H1 (cell line): ENCODE measurements around the gene EXOSC6. TPM values are rescaled to one million over a fixed set of nuclear protein-coding genes. Genes with fewer than 3 reads are reported as not detected.
"Not testable (repeated sequence)": the region's sequence is repeated elsewhere in the genome, so short reads cannot be mapped to it uniquely, and the experiment has no call there.

Experiments
- CTCF ChIA-PET: fragments of 300-600 bp; sonication (Branson Sonifier 250); formaldehyde crosslinking; loops from one replicate; lab custom pipeline; 2021; ENCODE audit not compliant: partially characterized antibody; lab: Charles Lee
- POLR2A ChIA-PET: fragments of 300-600 bp; sonication (Branson Sonifier 250); formaldehyde crosslinking; loops from one replicate; lab custom pipeline; 2021; ENCODE audit warnings: inconsistent platforms; ENCODE audit not compliant: partially characterized antibody; lab: Charles Lee
- DNase-seq, 2 experiments: peaks; one replicate each; pipeline versions ENCODE4 v3.0.0 to v3.0.0-alpha.2; 2010 to 2022; ENCODE audit warnings: low spot score in 2 of 2, low read depth in 1 of 2, mixed read lengths in 1 of 2
- FAIRE-seq: peaks from 2 replicates; lab custom pipeline; 2011; peaks lifted over from hg19 to GRCh38; lab: Jason Lieb, UNC
- H2AFZ ChIP-seq: 2 replicates; pipeline ENCODE4 v1.8.1; 2012; ENCODE audit warnings: low read length, inconsistent platforms
- H2AK5ac ChIP-seq: 2 replicates; pipeline ENCODE4 v1.6.1; 2013; ENCODE audit warnings: low read depth, low read length
- H2BK120ac ChIP-seq: replicated peaks from 2 replicates; pipeline ENCODE3; 2013; ENCODE audit warnings: low read depth, low read length, inconsistent platforms
- H2BK12ac ChIP-seq: 2 replicates; pipeline ENCODE4 v1.6.1; 2013; ENCODE audit warnings: low read depth, low read length
- H2BK15ac ChIP-seq: 2 replicates; pipeline ENCODE4 v1.6.1; 2013; ENCODE audit warnings: low read length
- H2BK20ac ChIP-seq: 2 replicates; pipeline ENCODE4 v1.6.1; 2013; ENCODE audit warnings: low read length
- H2BK5ac ChIP-seq: 2 replicates; pipeline ENCODE4 v1.6.1; 2013; ENCODE audit warnings: low read depth, low read length
- H3K14ac ChIP-seq: 2 replicates; pipeline ENCODE4 v1.6.1; 2013; ENCODE audit warnings: inconsistent platforms; ENCODE audit not compliant: insufficient read length
- H3K18ac ChIP-seq: 2 replicates; pipeline ENCODE4 v1.6.1; 2013; ENCODE audit warnings: low read length; ENCODE audit errors: extremely low read depth
- H3K23ac ChIP-seq: 2 replicates; pipeline ENCODE4 v1.6.1; 2013; ENCODE audit warnings: inconsistent platforms; ENCODE audit not compliant: insufficient read length
- H3K23me2 ChIP-seq: 2 replicates; pipeline ENCODE4 v1.6.1; 2013; ENCODE audit warnings: low read depth, low read length
- H3K27ac ChIP-seq: 2 replicates; pipeline ENCODE4 v1.6.1; 2011; ENCODE audit warnings: low read depth, low read length, inconsistent platforms
- H3K27me3 ChIP-seq, 4 experiments: replicated peaks in 1 of 4; 1 replicate in 1 of 4; 2 replicates in 3 of 4; pipeline versions ENCODE4 v1.6.1 to v1.8.1; 2011 to 2013; ENCODE audit warnings: low read length in 3 of 4, mild to moderate bottlenecking in 3 of 4, inconsistent platforms in 2 of 4, mixed read lengths in 2 of 4, moderate library complexity in 1 of 4; ENCODE audit not compliant: control insufficient read depth in 3 of 4, insufficient read depth in 3 of 4; ENCODE audit errors: extremely low read depth in 1 of 4
- H3K36me3 ChIP-seq, 4 experiments: 2 replicates each; pipeline versions ENCODE4 v1.6.1 to v1.8.1; 2011 to 2013; ENCODE audit warnings: mild to moderate bottlenecking in 4 of 4, low read length in 3 of 4, moderate library complexity in 2 of 4, control low read depth in 1 of 4, inconsistent platforms in 1 of 4; ENCODE audit not compliant: insufficient read depth in 4 of 4, control insufficient read depth in 2 of 4
- H3K4ac ChIP-seq: replicated peaks from 2 replicates; pipeline ENCODE3; 2013; ENCODE audit warnings: low read length, low read depth, mixed read lengths, inconsistent platforms; ENCODE audit not compliant: insufficient read length
- H3K4me1 ChIP-seq, 4 experiments: replicated peaks in 1 of 4; 1 replicate in 1 of 4; 2 replicates in 3 of 4; pipeline versions ENCODE4 v1.6.1 to v1.8.1; 2011 to 2013; ENCODE audit warnings: low read length in 3 of 4, inconsistent platforms in 2 of 4, mixed read lengths in 1 of 4; ENCODE audit not compliant: insufficient read depth in 4 of 4, control insufficient read depth in 3 of 4
- H3K4me2 ChIP-seq, 2 experiments: 2 replicates each; pipeline versions ENCODE4 v1.6.1 to v1.8.1; 2011 to 2013; ENCODE audit warnings: low read depth in 2 of 2, low read length in 2 of 2, control low read depth in 1 of 2, inconsistent platforms in 1 of 2, mild to moderate bottlenecking in 1 of 2; ENCODE audit not compliant: insufficient read depth in 1 of 2
- H3K4me3 ChIP-seq, 4 experiments: fragments of 200-600, 300-600 bp in 1 of 4; sonication (generic), shearing (Covaris generic), sonication (Bioruptor Twin) in 1 of 4; 2 replicates each; pipeline versions ENCODE4 v1.5.1 to v1.8.1; 2011 to 2016; ENCODE audit warnings: low read length in 4 of 4, low read depth in 3 of 4, control low read depth in 2 of 4, inconsistent platforms in 2 of 4, mild to moderate bottlenecking in 2 of 4, mixed read lengths in 1 of 4, moderate library complexity in 1 of 4; ENCODE audit not compliant: insufficient read depth in 2 of 4; ENCODE audit errors: extremely low read depth in 1 of 4
- H3K56ac ChIP-seq: replicated peaks from 2 replicates; pipeline ENCODE3; 2013; ENCODE audit warnings: low read depth, mild to moderate bottlenecking, mixed read lengths, low read length, inconsistent platforms; ENCODE audit not compliant: insufficient read length
- H3K79me1 ChIP-seq: 2 replicates; pipeline ENCODE4 v1.6.1; 2013; ENCODE audit warnings: low read depth, low read length, control low read depth
- H3K79me2 ChIP-seq, 2 experiments: 2 replicates each; pipeline versions ENCODE4 v1.6.1 to v1.8.1; 2012 to 2013; ENCODE audit warnings: low read length in 2 of 2, mild to moderate bottlenecking in 2 of 2, inconsistent platforms in 1 of 2; ENCODE audit not compliant: insufficient read depth in 2 of 2, control insufficient read depth in 1 of 2
- H3K9ac ChIP-seq, 4 experiments: replicated peaks in 1 of 4; 1 replicate in 1 of 4; 2 replicates in 3 of 4; pipeline versions ENCODE4 v1.6.1 to v1.8.1; 2011 to 2013; ENCODE audit warnings: low read depth in 3 of 4, low read length in 3 of 4, control low read depth in 2 of 4, mild to moderate bottlenecking in 2 of 4, moderate library complexity in 2 of 4, inconsistent platforms in 1 of 4; ENCODE audit errors: extremely low read depth in 1 of 4
- H3K9me3 ChIP-seq, 2 experiments: 2 replicates each; pipeline versions ENCODE4 v1.6.1 to v1.8.1; 2012 to 2013; ENCODE audit warnings: mild to moderate bottlenecking in 2 of 2, moderate library complexity in 2 of 2, control low read depth in 1 of 2, inconsistent platforms in 1 of 2, low read depth in 1 of 2, low read length in 1 of 2, mixed read lengths in 1 of 2; ENCODE audit not compliant: insufficient read depth in 2 of 2
- H4K20me1 ChIP-seq, 2 experiments: replicated peaks in 1 of 2; 2 replicates each; pipeline versions ENCODE3 to v1.8.1; 2011 to 2013; ENCODE audit warnings: inconsistent platforms in 2 of 2, low read length in 2 of 2, mild to moderate bottlenecking in 1 of 2; ENCODE audit not compliant: insufficient read depth in 2 of 2, control insufficient read depth in 1 of 2
- H4K5ac ChIP-seq: 2 replicates; pipeline ENCODE4 v1.6.1; 2013; ENCODE audit warnings: low read length, low read depth, mixed read lengths, inconsistent platforms; ENCODE audit not compliant: insufficient read length
- H4K8ac ChIP-seq: 2 replicates; pipeline ENCODE4 v1.8.0; 2013; ENCODE audit warnings: mild to moderate bottlenecking, moderate library complexity, low read length, inconsistent platforms; ENCODE audit not compliant: insufficient read depth; ENCODE audit errors: extremely low read depth
- H4K91ac ChIP-seq: replicated peaks from 2 replicates; pipeline ENCODE3; 2013; ENCODE audit warnings: low read length, mixed read lengths, inconsistent platforms; ENCODE audit not compliant: insufficient read length
- WGBS, 2 experiments: shearing (Covaris generic) in 1 of 2; methylation state at CpG; one replicate each; pipeline versions ENCODE4 v1.1.6 to v1.1.7; 2013 to 2015; ENCODE audit warnings: low lambda C conversion rate in 2 of 2, mixed read lengths in 2 of 2, inconsistent platforms in 1 of 2, low coverage in 1 of 2, missing lambda C conversion rate in 1 of 2; ENCODE audit not compliant: insufficient replicate concordance in 2 of 2, insufficient coverage in 1 of 2, insufficient read length in 1 of 2; ENCODE audit errors: extremely low coverage in 1 of 2, missing lambda C conversion rate in 1 of 2; 5-methylcytosine and 5-hydroxymethylcytosine counted together
- polyA plus RNA-seq, 7 experiments: library from polyadenylated mRNA; depleted of rRNA in 3 of 7; stranded (reverse) in 5 of 7; unstranded in 2 of 7; fragments of >200 nt in 5 of 7; fragments of 200-250 nt in 2 of 7; gene quantifications; 1 replicate in 5 of 7; 2 replicates in 1 of 7; 4 replicates in 1 of 7; pipeline versions ENCODE4 v1.2.1 to v1.2.3, GENCODE V29; 2011 to 2013; ENCODE audit warnings: missing spikeins in 2 of 7, mixed read lengths in 2 of 7
- total RNA-seq: library from RNA; stranded (reverse); fragmentation: NEBNext Ultra II Directional; extraction: Animal tissue kit (Norgen Biotek cat#: 25700); gene quantifications from 2 replicates; pipeline ENCODE4 v1.2.1, GENCODE V29; 2021

The EXOSC6 gene
- total and polyA plus RNA-seq, 2 of the 8 experiments (the other 6 are each of a cell fraction or from before 2014, with no cell fraction given), result 9.7 to 22.5 TPM

DNA sequence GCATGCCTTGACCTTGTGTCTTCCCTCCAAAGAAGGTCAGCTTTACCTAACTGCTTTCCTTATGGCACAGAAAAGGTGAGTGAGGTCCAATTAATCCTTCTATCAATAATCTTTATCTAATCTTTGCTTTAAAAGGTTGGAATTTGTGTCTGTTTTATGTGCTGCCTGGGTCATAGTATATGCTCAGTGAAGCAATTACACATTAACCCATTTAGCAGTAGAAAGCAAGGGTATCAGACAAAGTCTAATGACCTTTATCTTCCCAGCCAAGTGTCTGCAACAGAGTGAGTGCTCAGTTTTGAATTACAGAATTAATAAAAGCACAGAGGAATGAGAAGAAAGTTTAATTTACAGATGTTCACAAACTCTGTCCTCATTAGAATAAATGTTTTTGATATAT is 25.7 kb downstream of the EXOSC6 start:
- H2AK5ac ChIP-seq, H3K4me2 ChIP-seq, POLR2A ChIA-PET, H3K27me3 ChIP-seq, H3K9me3 ChIP-seq, FAIRE-seq, H3K23me2 ChIP-seq, H3K56ac ChIP-seq, H2BK120ac ChIP-seq, H3K9ac ChIP-seq, H2AFZ ChIP-seq, H2BK20ac ChIP-seq, H2BK12ac ChIP-seq, CTCF ChIA-PET, H3K14ac ChIP-seq, H3K27ac ChIP-seq, H3K4me1 ChIP-seq, H4K5ac ChIP-seq, H3K4me3 ChIP-seq, H4K91ac ChIP-seq, DNase-seq, H3K79me1 ChIP-seq, H2BK15ac ChIP-seq, H3K23ac ChIP-seq, H2BK5ac ChIP-seq, H3K79me2 ChIP-seq, H3K18ac ChIP-seq, H4K8ac ChIP-seq, H4K20me1 ChIP-seq, H3K4ac ChIP-seq: not testable (repeated sequence)
- H3K36me3 ChIP-seq, result peaks cover 0 to 14% (median 2%) of the 10 kb centered on the region in 4 experiments; a peak in 3 of 8 replicates

DNA sequence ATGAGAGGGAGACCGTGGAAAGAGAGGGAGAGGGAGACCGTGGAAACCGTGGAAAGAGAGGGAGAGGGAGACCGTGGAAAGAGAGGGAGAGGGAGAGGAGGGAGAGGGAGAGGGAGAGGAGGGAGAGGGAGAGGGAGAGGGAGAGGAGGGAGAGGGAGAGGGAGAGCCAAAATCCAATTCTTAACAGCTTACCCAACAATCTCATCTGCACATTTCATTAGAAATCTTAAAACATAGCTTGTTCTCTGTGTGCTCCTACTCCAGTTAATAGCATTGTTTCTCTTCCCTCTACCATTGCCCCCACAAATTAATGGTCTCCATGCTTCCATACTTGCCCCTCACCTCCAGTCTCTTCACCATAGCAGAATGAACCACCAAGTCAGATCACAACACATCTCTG is 26.3 kb downstream of the EXOSC6 start:
- H3K14ac ChIP-seq, H3K23ac ChIP-seq, H3K4me2 ChIP-seq, FAIRE-seq, H2AFZ ChIP-seq, H3K4ac ChIP-seq, H2BK120ac ChIP-seq, H4K91ac ChIP-seq, H3K9me3 ChIP-seq, H2BK12ac ChIP-seq, H3K4me1 ChIP-seq, H3K27me3 ChIP-seq, H4K5ac ChIP-seq, H3K79me2 ChIP-seq, CTCF ChIA-PET, H4K20me1 ChIP-seq, DNase-seq, H3K56ac ChIP-seq, H3K27ac ChIP-seq, H3K4me3 ChIP-seq, H2BK15ac ChIP-seq, H3K18ac ChIP-seq, H2BK5ac ChIP-seq, POLR2A ChIA-PET, H4K8ac ChIP-seq, H2AK5ac ChIP-seq, H3K23me2 ChIP-seq, H3K79me1 ChIP-seq, H2BK20ac ChIP-seq, H3K9ac ChIP-seq: not testable (repeated sequence)
- 81% methylated on average over 4 of the region's 4 CpGs; no CpG with 5 or more reads in 1 of the 2 experiments for WGBS, 2 experiments
- H3K36me3 ChIP-seq, result peaks cover 0 to 14% (median 2%) of the 10 kb centered on the region in 4 experiments; a peak in 3 of 8 replicates
